Activated gamma-delta T cell treated with anti-CD3 and anti-CD28 coated beads, Interleukin-2, amount 50 U/mL, for 16 hours (primary cell): ENCODE data around the gene CRYZ.
"Not testable (repeated sequence)": the region's sequence is repeated elsewhere in the genome, so short reads cannot be mapped to it uniquely, and the experiment has no call there.

ENCODE experiments used
- DNase-seq: peaks from one replicate; pipeline ENCODE4 v3.0.0-alpha.2; 2020; ENCODE audit warnings: low read depth

The CRYZ gene

DNA sequence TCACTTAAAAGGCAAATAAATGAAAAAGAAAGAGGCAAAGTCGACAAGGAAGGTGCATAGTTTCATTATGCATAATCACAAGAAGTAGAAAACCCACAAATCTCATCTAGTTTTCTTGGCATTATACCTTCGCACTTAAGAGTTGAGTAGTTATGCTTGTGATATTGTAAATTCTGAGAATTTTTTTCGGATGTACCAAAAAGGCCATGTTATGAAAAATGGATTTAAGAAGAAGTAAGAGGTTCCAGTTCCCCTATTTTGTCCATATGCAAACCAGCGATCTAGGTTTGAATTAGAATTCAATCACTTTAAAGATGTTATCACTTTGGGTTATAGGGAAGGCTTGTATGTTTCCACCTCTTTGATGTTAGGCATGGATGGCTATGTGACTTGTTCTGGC lies 51.4 kb downstream of the CRYZ start:
- no peak for DNase-seq

DNA sequence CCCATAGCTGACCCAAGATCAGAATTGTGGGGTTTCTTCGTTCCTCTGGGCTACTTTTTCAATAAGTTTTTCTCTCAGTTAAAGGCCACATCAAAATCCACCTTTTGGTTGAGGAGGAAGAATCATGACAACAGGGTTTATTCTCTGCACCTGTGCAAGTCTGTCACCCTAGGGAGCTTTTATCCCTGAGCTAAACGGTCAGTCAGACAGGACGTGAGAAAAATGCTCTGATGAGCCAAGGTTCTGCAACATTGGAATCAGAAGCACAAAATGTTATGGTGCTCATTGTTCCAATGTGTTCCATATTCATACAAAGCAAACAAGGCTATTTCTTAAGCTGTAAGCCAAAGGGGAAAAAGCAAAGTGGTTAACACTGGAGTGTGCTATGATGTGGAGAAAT lies 51.8 kb downstream of the CRYZ start:
- no peak for DNase-seq

- no peak for DNase-seq
Measured at GRCh38 chr1:74679811-74680210, 53.0 kb downstream of the CRYZ start.

GRCh38 chr1:74677926-74678325 lies 54.9 kb downstream of the CRYZ start:
- no peak for DNase-seq

DNA sequence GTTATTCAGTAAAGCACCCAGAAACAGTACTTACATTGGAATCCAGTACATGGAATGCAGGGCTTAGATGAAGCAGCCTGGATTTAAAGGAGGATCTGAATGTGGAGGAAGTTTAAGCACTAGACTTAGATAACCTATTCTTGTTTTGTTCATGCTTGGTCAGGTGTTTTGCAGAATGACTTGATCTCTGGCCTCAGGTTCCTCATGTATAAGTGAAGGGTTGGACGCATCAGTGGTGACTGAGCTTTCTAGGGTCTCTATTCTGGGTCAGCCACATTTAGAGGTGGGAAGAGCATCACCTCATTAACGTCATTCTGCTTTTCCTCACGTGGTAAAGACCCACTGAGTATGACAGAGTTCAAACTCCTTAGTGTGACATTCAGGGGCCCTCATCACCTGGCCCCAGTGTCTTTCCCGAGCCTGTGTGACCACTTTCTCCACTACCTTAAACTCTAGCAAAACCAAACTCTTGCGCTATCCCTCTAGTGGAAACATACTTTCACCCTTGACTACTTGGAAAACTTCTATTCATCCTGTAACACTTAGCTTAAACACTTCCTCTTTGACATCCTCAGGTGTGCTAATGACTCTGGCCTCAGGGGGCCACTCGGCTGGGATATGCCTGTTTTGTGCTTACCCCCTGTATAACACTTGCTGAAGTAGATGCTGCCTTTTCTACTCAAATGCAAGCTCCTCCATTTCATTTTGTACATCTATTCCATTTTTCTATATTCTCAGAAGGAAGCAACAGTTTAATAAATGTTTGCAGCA lies 58.4 kb downstream of the CRYZ start:
- DNase-seq, result no peak

DNA sequence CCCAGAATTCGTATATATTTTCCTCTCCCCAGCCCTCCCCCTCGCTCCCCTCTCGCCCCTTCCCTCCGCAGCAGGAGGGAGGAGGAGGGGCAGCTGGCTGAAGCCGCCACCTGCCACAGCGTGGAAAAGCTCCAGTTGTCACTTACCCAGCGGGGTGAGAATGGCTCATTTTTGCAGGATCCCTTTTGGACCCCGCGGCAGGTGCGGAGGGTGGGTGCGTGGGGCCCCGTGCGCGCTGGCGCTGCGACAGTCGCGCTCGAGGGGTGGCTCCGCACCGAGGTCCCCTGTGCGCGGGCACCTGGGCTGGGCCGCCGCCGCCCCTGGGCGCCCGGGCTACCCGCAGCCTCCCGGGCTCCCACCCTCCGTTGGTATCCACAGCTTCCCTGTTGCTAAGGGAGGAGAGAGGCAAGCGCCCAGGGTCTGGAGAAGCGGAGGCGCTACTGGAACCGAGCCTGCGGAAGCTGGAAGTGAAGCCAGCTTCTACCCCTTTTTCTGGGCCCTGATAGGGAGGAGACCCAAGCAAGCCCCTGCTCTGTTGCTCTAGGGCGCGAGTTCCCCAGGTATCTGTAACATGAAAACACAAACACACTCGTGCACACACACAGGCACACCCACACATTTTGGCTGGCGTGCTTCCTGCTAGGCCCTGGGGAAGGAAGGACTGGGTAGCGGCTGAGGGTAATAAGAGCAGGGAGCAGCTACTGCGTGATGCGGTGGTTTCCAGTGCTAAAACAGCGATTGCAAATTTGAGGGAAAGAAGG lies 59.3 kb downstream of the CRYZ start, which contains the start of gene ERICH3:
Gene ERICH3, minus strand, starts transcription at position 442 of the 761 bp plus-strand sequence. Its CDS starts 273 bp downstream, at position 169.
- no peak for DNase-seq

GRCh38 chr1:74670866-74671265 lies 62.0 kb downstream of the CRYZ start:
- not testable (repeated sequence) for DNase-seq
